ENCODE measurements around the gene JSRP1.
A peak's percentile ranks its signal among the peaks of the same experiment; 100 is the strongest.

Gene JSRP1

GRCh38 chr19:2246014-2246620 lies 10.1 kb downstream of the JSRP1 start:
- no peak for DNase-seq

GRCh38 chr19:2245273-2245672 lies 10.9 kb downstream of the JSRP1 start:
- DNase-seq = no peak

- no peak for DNase-seq
Measured at GRCh38 chr19:2244486-2244885, 11.7 kb downstream of the JSRP1 start.

- DNase-seq = no peak
Measured at GRCh38 chr19:2244125-2244411, 12.1 kb downstream of the JSRP1 start.

GRCh38 chr19:2243274-2244124 lies 12.7 kb downstream of the JSRP1 start:
- no peak for DNase-seq

- no peak for DNase-seq
Measured at GRCh38 chr19:2242816-2243215, 13.4 kb downstream of the JSRP1 start.

GRCh38 chr19:2242092-2242537 lies 14.1 kb downstream of the JSRP1 start:
- no peak for DNase-seq

- no peak for DNase-seq
Measured at GRCh38 chr19:2240881-2241760, 15.1 kb downstream of the JSRP1 start.

- no peak for DNase-seq
Measured at GRCh38 chr19:2239771-2240770, 16.1 kb downstream of the JSRP1 start.

GRCh38 chr19:2239173-2239572 lies 17.0 kb downstream of the JSRP1 start:
- DNase-seq = no peak

GRCh38 chr19:2237869-2238153 lies 18.4 kb downstream of the JSRP1 start:
- no peak for DNase-seq

- DNase-seq = no peak
Measured at GRCh38 chr19:2237051-2237868, 19.0 kb downstream of the JSRP1 start.

GRCh38 chr19:2236314-2237050 lies 19.7 kb downstream of the JSRP1 start, which contains the start of the genes PLEKHJ1 and SF3A2:
Gene PLEKHJ1, minus strand, starts transcription at chr19:2236329. Its CDS starts 81 bp downstream, at chr19:2236248.
Gene SF3A2, plus strand, starts transcription at chr19:2236824. Its CDS starts 6,595 bp downstream, at chr19:2243419.
- DNase-seq = peak; percentile 93 to 96 (median 94)

- DNase-seq = no peak
Measured at GRCh38 chr19:2236064-2236313, 20.2 kb downstream of the JSRP1 start.

GRCh38 chr19:2235381-2236063 lies 20.7 kb downstream of the JSRP1 start:
- no peak for DNase-seq

- no peak for DNase-seq
Measured at GRCh38 chr19:2234996-2235380, 21.2 kb downstream of the JSRP1 start.

GRCh38 chr19:2233601-2234280 lies 22.5 kb downstream of the JSRP1 start:
- DNase-seq = no peak

GRCh38 chr19:2232286-2233151 lies 23.7 kb downstream of the JSRP1 start:
- no peak for DNase-seq
